D721Med (cell line): ENCODE data around the gene MAP1LC3A.
A peak's percentile ranks its signal among the peaks of the same experiment; 100 is the strongest.

ENCODE experiments used
- DNase-seq: peaks from one replicate; pipeline ENCODE4 v3.0.0; 2011; ENCODE audit warnings: low spot score; ENCODE audit not compliant: insufficient read length
- FAIRE-seq: peaks from 2 replicates; lab custom pipeline; 2011; peaks lifted over from hg19 to GRCh38; lab: Jason Lieb, UNC
- TF ChIP-seq, protein P1 (sequence below): IDR thresholded peaks from 2 replicates; pipeline ENCODE4 v1.5.1; 2012; ENCODE audit warnings: mild to moderate bottlenecking, control low read depth; ENCODE audit not compliant: insufficient read depth; ENCODE audit errors: missing control alignments

Gene MAP1LC3A

GRCh38 chr20:34575756-34576155, 17.2 kb downstream of the MAP1LC3A start:
- FAIRE-seq = no peak
- TF ChIP-seq, protein P1, sequence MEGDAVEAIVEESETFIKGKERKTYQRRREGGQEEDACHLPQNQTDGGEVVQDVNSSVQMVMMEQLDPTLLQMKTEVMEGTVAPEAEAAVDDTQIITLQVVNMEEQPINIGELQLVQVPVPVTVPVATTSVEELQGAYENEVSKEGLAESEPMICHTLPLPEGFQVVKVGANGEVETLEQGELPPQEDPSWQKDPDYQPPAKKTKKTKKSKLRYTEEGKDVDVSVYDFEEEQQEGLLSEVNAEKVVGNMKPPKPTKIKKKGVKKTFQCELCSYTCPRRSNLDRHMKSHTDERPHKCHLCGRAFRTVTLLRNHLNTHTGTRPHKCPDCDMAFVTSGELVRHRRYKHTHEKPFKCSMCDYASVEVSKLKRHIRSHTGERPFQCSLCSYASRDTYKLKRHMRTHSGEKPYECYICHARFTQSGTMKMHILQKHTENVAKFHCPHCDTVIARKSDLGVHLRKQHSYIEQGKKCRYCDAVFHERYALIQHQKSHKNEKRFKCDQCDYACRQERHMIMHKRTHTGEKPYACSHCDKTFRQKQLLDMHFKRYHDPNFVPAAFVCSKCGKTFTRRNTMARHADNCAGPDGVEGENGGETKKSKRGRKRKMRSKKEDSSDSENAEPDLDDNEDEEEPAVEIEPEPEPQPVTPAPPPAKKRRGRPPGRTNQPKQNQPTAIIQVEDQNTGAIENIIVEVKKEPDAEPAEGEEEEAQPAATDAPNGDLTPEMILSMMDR = no peak

GRCh38 chr20:34577061-34577460, 18.5 kb downstream of the MAP1LC3A start:
- DNase-seq (no peak), FAIRE-seq (no peak)
- TF ChIP-seq, protein P1 = no peak

More at GRCh38 chr20:34575756-34576155, 17.2 kb downstream of the MAP1LC3A start:
- no peak for DNase-seq

DNA sequence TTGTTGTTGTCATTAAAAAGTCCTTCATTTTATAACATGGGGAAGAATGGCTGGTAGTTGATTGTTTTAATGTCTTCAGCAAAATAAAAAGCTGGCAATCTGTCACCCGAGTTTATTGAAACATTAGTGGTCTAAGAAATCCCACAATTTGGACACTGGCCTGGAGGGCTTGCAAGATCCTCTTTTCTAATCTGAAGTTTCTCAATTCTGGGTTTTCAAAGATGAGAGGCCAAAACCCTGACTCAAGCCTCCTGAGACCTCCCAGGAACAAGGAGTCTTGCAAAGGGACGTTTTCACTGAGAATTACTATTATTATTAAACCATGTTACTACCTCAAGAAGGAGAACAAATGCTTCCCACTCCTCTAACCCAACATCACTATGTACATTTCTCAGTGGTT, 19.5 kb downstream of the MAP1LC3A start:
- TF ChIP-seq, protein P1 = no peak
- DNase-seq (no peak), FAIRE-seq (no peak)

- DNase-seq (no peak), FAIRE-seq (no peak)
- TF ChIP-seq, protein P1 = no peak
Measured at GRCh38 chr20:34578521-34578920, 20.0 kb downstream of the MAP1LC3A start.

DNA sequence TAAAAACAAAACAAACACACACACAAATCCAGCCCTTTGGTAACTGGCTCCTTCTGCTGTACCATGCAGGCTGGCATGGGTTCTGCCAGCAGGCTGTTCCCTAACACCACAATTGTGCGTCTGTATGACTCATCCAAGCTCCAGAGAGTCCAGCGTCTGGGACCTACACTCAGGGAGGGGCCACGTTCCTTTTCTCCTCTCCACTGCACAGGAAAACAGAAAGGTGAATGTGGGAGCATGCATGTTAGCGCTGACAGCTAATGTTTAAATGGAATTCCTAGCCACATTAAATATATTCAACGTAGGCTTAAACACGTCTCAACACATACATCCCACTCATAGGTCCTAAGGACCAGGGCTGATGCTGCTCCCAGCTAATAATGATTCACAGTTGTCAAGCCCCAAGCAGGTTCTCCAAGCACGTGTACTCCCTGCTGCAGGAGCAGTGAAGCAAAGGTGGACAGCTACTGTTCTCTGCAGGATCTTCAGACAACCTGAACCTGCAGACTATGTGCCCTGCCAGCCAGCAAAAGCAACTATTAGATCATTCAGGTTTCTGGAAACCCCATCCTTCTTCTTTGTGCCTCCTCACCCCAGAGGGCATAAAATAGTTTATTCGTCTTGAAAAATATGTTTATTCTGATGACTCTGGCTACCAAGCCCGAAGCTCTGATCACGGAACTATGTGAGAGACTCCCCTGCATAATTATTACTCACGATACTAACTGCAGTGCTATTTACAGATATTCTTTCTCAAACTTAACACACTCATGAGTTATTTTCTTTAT, 20.9 kb downstream of the MAP1LC3A start:
- no peak for FAIRE-seq
- TF ChIP-seq, protein P1 = peak; percentile 43
- no peak for DNase-seq

GRCh38 chr20:34579979-34580940, 21.7 kb downstream of the MAP1LC3A start:
- DNase-seq = no peak
- FAIRE-seq = no peak

More at GRCh38 chr20:34579979-34580940, 21.7 kb downstream of the MAP1LC3A start:
- TF ChIP-seq, protein P1 = no peak
